Measurements from ENCODE around the gene LMBR1.

Gene LMBR1

DNA sequence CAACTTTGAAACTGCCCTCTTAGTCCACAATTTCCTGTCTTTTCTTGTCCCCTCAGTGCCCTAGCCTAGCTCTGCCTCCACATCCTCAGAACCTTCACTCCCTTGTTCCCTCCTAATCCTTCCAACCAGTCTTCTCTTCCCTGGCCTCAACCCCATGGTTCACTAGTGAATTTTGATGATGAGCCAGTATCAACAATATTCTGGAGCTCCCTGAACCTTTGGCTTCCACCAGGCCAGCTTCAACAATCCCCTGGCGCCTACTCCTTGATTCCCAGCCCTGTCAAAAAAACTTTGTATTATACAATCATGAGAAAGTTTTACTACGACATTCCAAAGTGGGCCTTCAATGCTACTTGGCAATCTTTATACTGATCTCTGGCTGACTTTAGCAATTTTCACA, 116.5 kb downstream of the LMBR1 start:
- DNase-seq: no peak
- intact Hi-C loops (cut with DNase I): no loop called here

DNA sequence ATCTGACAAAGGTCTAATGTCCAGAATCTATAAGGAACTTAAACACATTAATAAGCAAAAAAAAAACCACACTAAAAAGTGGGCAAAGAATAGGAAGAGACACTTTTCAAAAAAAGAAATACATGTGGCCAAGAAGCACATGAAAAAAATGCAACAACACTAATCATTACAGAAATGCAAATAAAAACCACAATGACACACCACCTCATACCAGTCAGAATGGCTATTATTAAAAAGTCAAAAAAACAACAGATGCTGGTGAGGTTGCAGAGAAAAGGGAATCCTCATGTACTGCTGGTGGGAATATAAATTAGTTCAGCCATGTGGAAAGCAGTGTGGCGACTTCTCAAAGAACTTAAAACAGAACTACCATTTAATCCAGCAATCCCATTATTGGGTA, 119.0 kb downstream of the LMBR1 start:
- no peak for DNase-seq
- intact Hi-C loops (cut with DNase I): no loop called here

DNA sequence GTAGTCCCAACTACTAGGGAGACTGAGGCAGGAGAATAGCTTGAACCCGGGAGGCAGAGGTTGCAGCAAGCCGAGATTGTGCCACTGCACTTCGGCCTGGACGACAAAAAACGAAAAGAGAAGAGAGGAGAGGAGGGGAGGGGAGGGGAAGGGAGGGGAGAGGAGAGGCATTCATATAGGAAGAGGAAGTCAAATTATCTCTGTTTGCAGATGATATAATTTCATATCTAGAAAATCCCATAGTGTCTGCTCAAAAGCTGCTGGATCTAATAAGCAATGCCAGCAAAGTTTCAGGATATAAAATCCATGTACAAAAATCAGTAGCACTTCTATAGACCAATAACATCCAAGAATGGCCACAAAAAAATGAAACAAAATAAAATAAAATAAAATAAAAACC, 120.3 kb downstream of the LMBR1 start:
- DNase-seq: no peak
- intact Hi-C loops (cut with DNase I): no loop called here

DNA sequence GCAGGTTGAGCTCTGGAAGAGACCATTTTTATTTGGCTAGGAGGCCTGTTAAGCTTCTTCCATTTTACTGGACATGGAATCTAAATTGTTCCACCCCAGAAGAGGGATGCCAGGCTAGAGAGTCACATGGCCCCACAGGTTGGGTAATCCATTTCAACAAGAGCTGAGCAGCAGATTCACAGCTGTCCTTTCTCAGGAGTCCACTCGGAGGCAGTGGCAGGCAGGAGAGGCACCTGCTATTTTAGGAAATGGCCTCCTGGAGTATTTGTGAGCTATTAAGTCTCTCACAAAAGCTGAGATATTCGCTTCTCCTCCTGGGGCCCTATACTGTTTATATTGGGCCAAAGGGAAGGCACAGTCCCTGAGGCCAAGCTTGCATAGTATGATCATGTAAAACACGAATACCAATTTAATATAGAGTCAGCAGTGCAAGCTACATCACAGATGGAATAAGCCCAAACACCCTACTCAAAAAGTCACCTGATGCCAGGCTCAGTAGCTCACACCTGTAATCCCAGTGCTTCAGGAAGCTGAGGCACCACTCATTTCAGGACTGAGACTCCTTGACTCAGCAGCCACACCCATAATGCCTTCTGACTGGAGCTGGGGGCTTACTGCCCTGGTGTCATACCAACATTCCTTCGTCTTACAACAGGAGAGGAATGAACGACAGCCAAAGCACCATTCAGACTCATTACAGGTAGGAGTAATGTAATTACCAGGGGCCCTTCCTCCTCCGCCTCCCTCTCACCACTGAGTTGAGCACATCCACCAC, 124.1 kb downstream of the LMBR1 start:
- DNase-seq: no peak
- intact Hi-C loops (cut with DNase I): no loop called here

DNA sequence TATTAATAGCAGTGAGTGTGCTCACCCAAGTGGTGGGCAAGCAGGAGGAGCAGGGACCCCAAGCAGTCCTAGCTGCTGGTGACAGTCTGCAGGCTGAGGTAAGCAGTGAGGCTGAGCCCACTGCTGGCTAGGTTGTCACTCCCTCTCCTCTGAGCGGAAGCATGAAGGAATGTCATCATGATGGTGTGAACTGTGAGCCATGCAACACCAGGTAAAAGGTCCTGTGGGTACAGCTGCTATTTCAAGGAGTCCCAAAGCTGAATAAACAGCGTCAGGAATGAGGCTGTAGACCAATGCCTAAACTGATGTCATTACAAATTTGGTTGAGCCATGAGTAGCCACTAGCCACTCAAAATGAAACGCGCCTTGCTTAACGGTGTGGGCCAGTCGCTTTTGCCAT, 126.3 kb downstream of the LMBR1 start:
- DNase-seq: no peak
- intact Hi-C loops (cut with DNase I): no loop called here

DNA sequence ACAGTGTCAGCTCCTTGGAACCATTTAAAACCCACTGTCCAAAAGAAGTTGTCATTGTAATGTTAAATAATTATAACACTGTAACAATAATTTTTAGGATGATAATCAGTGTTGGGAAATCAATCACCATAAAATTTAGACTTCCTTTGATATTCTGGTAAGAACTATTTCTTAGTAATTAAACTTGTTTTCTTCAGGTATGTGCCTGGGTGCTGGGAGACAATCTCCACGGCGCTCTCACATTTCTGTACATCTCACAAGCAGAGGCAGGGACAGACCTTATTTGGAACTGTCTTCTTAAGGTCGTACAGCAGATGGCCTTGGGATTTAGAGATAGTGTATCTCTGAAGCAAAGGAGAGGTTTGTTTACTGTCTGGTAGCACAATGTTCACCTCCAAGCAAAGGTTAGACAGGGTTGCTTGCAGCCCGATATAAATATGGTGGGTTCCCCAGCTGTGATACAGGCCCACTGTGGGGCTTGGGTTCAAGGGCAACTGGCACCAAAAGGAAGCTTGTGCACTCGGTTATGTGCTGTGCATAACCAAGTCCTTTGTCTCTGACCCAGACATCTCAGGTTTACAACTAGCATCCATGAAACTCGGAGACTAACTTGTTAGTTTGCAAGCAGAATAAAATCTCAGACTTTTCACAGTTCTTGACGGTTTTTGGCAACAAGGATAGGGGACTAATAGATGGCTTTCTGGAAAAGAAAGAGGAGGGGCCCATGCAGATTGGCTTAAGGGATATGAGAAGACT, 126.9 kb downstream of the LMBR1 start:
- intact Hi-C loops (cut with DNase I): no loop called here
- no peak for DNase-seq

DNA sequence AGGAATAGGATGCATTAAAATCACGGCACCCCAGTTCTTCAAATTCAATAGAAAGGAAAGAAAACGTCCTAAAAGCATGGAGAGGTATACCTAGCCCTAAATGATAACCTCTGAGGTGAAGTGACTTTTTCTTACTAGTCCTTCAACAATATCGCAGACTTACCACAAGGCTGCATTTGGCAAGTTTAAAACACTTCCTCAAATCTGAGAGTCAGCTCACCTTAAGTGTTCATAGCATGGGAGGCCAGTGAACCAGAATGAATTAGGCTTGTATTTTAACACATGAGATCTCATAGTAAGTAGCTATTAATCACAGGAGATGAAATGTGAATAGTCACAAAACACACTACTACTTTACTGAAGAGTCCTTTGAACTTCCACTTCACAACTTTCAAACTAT, 128.2 kb downstream of the LMBR1 start:
- intact Hi-C loops (cut with DNase I): loop anchor here (5.0 kb wide), 1 partner anchor 967 kb away; no protein-coding TSS in a partner anchor
- no peak for DNase-seq

DNA sequence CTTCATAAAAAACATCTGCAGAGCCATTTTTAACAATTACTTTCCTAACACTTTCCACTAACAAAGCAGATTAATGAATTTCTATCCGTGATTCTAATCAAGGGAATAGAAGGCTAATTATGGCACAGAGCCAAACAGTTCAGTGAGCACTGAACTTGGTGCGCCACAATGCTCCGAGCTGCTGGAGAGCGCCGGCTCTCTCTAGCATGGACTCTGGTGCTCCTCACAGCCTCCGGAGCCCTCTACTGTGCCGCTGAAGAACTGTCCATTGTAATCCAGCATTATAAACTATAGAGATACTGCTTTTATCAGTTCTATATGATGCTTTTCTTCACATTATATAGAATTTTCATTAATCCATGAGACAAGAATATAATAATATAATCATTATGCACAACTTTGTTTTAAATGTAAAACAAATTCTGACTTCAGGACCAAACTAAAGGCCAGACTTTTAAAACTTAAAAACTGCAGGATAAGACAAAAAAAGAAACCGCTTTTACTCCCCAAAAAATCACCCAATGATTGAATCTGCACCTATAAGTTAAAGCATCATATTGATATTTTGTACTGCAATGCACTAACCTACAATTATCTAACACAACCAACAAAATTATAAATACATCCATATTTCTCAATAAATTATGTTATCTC, 128.8 kb downstream of the LMBR1 start:
- intact Hi-C loops (cut with DNase I): loop anchor here (5.0 kb wide), 1 partner anchor 967 kb away; no protein-coding TSS in a partner anchor
- DNase-seq: peak; percentile 50 to 89 (median 76)

DNA sequence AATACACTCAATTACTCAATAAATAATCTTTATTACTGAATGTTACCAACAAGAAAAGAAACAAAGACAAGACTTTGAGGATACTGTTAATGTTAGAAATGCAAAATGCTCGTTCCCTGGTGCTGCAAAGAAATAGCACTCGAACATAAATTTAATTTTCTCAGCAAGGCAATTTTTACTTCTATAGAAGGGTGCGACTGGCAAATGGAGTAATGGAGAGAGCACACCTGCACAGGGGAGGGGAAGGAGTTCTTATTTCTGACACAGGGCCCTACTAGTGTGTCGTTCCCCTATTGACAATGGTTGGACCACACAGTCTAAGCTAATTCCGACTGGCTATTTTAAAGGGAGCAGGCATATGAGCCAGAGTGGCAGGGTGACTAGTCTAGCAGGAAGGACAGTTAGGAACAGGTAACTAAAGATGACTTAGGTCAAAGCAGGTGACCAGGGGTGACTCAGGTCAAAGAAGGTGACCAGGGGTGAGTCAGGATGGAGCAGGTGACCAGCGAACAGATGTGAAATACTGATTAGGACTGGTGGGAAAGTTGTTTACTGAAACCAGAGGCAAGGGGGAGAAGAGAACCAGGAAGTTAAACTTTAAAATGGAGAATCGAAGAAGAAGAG, 133.3 kb downstream of the LMBR1 start:
- intact Hi-C loops (cut with DNase I): loop anchor here (5.0 kb wide), 1 partner anchor 962 kb away; no protein-coding TSS in a partner anchor
- no peak for DNase-seq

DNA sequence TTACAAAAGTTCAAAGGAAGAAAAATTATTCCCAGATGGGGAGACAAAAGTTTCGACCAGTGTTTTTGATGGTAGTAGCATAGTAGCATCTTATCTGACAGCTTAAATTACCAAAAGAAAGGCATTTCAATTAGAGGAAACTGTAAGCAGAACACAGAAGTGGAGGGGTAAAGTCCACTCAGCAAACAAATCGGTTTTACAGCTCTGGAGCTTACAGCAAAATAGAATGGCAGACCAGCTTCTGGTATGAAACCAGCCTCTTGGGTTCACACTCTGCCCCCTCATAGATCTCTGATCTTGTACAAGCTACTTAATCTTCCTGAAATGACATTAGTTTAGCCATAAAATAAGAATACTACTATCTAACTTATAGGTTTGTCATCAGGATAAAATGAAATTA, 133.8 kb downstream of the LMBR1 start:
- intact Hi-C loops (cut with DNase I): no loop called here
- DNase-seq: no peak

DNA sequence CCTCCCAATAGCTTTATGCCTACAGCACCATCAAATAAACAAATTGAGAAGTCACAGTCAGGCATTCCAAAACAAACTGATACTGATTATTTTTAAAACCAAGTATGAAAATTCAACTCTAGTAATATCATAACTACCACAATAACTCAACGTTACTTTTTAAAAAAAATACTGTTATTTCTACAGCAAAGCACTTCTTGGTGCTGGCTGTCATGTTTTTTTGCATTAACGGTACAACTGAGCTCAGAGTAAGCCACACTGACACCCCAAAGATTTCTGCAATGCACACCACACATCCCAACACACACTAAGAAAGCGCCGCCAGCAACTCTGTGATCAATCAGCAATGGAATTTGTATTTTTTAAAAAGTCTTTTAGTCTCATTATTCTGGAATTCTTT, 138.8 kb downstream of the LMBR1 start:
- DNase-seq: no peak
- intact Hi-C loops (cut with DNase I): no loop called here

DNA sequence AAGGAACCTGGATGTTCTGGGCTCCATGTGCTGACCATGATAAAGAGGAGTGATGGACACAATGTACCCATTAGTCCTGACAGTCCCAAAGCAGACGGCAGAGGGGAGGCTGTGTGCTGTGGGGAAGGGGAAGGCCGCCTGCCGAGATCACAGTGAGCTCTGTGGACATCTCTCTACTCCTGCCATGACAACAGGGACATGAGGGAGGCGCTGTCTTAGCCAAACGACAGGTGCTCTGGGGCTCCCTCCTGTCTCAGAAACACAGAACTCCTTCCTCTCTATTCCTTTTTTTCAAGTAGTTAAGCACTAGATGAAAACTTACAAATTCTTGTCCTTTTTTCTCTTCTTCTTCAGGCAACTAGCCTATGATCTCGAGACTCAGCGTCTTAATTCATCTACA, 139.4 kb downstream of the LMBR1 start:
- intact Hi-C loops (cut with DNase I): no loop called here

DNA sequence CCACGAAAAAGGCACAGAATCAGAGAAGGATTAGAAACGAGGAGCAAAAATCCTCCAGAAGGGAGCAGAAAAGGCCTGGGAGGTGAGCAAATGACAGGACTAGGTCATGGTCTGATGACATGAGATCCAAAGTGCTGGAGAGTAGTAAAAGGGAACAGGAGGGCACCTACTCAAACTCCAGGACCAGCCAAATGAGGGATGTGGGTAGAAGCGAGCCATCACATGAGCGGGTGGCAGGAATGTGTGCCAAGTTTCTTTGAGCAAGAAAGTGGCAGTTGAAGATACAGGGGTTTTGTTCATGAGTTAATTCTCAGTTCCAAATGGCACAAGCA, 139.8 kb downstream of the LMBR1 start:
- DNase-seq: no peak
- intact Hi-C loops (cut with DNase I): no loop called here

More for the DNA sequence above, 139.4 kb downstream of the LMBR1 start:
- no peak for DNase-seq

DNA sequence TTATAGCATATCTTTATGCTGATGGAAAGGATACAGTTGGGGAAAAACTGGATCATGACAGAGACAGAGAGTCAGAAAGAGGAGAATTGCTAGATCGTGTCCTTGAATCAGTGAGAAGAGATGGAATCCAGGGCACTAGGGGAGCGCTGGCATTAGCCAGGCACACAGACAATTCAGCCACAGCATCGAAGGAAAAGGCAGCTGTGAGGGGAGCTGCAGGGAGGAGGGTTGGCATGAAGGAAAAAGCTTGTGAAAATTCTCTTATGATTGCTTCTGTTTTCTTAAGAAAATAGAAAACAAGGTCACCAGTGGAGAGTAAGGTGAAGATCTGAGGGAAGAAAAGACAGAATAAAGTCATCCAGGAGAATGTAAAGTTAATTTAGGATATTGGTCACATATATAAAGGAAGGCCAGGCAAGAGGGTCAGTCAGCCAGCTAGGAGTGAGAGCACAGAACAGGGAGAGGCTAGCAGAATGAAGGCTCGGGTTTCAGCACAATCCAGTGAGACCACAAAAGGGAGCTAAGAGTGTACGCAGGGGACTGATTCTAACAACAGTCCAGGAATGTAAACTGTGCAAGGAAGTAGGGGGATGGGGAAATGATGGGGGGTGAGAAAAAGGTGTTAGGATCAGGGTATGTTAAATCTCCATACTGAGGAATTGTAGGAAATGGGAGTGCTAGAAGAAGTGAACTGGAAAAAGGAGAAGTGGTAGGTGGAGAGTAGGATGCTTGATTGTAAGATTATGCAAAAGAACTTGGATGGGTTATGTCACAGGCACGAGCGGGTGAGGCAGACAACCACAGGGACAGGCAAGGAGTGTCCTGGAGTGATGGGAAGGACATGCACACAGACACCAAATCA, 140.4 kb downstream of the LMBR1 start:
- DNase-seq: peak in 14 of 42 donors; percentile 14 to 59 (median 30)
- intact Hi-C loops (cut with DNase I): no loop called here

DNA sequence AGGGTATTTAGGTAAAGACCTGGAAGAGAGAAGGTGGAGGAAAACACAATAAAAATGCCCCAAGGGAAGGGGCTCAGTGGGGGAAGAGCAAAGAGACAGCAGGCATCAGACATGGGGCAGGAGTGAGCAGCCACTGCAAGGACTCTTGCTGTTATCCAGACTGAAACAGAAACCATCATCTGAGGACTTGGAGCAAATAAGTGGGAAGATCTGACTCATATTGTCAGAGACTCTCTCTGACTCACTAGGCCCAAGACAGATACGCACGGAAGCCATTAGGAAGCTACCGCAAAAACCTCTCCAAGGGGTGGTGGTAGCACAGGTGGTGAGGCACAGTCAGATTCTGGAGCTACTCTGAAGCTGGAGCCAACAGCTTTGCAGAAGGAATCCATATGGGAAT, 141.7 kb downstream of the LMBR1 start:
- intact Hi-C loops (cut with DNase I): no loop called here

DNA sequence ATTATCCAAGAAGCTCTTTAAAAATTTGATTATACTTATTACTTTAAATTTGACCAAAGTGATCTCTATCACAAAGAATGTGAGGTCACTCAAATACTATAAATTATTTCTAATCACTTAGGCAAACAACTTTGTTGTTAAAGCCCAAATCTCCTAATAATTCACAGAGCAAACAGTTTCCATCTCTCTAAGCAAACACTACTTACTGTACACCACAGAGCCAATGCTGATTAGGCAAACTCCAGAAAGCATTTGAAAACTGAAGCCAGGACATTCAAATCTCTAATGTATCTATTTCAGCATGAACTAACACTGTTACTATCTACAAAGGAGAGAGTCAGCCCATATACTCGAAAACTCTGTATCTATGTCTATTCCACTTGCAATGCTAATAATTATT, 145.3 kb downstream of the LMBR1 start:
- no peak for DNase-seq
- intact Hi-C loops (cut with DNase I): no loop called here

More for the DNA sequence above, 141.7 kb downstream of the LMBR1 start:
- DNase-seq: peak in 17 of 42 donors; percentile 10 to 72 (median 28)

DNA sequence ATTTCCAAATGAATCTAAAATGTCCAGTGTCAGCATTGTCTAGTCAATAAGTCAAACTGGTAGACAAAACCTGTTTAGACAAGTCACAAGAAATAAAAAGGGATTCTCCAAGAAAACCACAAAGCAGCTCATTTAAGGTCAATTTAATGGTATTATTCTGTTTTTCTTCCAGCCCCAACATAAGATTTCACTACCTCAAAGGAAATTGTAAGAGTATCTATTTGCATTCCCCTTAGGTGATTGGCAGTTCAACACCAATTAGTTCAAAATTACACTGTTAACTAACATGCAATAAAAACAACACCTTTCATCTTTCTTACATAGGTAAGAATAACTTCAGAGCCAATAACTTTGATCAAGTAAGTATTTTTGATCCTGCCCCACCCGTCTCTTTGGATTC, 146.1 kb downstream of the LMBR1 start:
- no peak for DNase-seq
- intact Hi-C loops (cut with DNase I): no loop called here

DNA sequence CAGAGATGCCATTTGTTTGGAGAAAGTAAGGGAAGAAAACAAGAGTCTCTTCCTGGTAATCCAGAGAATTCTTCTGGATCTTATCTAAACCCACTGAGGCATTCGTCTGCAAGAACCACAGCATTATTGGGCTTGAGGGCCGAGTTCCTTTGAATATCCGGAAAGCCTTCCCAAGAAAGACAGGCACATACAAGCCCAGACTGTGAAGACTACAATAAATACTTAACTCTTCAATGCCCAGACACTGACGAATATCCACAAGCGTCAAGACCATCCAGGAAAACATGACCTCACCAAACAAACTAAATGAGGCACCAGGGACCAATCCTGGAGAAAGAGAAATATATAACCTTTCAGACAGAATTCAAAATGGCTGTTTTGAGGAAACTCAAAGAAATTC, 153.4 kb downstream of the LMBR1 start:
- intact Hi-C loops (cut with DNase I): no loop called here
- DNase-seq: no peak

DNA sequence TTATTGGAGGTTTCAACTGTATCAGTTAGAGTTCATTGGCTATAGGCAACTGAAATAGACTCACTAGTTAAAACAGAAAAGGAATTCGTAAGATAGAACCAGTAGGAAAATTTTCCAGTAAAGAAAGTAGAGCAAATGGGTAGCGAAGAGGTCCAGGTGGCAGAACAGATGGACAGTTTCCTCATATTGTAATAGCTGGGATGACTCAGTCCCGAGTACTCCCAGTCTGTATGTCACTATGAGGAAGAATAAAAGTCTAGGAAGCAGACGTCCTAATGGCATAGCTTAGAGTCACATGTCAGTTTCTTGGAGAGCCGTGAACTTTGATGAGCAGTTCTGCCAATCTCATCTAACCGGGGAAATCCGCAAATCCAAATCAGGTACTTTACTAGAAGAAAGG, 157.1 kb downstream of the LMBR1 start:
- intact Hi-C loops (cut with DNase I): no loop called here

More for the DNA sequence above, 157.1 kb downstream of the LMBR1 start:
- DNase-seq: no peak
